Measurements from ENCODE around the gene MICAL3.
"Not testable (repeated sequence)": the region's sequence is repeated elsewhere in the genome, so short reads cannot be mapped to it uniquely, and the experiment has no call there.

Gene MICAL3

GRCh38 chr22:18029686-18030267 is 5.4 kb upstream of the MICAL3 start:
- DNase-seq (ENCODE audit: low spot score) = no peak

- DNase-seq (ENCODE audit: low spot score) = no peak
Measured at GRCh38 chr22:18028817-18029527, 4.6 kb upstream of the MICAL3 start.

- DNase-seq (ENCODE audit: low spot score) = not testable (repeated sequence)
Measured at GRCh38 chr22:18025898-18026297, 1.5 kb upstream of the MICAL3 start.

GRCh38 chr22:18024956-18025720 is 777 bp upstream of the MICAL3 start:
- no peak for DNase-seq (ENCODE audit: low spot score)

- DNase-seq (ENCODE audit: low spot score) = peak; percentile 26
Measured at GRCh38 chr22:18023509-18024275, 669 bp downstream of the MICAL3 start.

GRCh38 chr22:18022876-18023275 is 1.5 kb downstream of the MICAL3 start:
- DNase-seq (ENCODE audit: low spot score) = no peak

- no peak for DNase-seq (ENCODE audit: low spot score)
Measured at GRCh38 chr22:18021431-18021830, 2.9 kb downstream of the MICAL3 start.

GRCh38 chr22:18020743-18021142 is 3.6 kb downstream of the MICAL3 start:
- not testable (repeated sequence) for DNase-seq (ENCODE audit: low spot score)

GRCh38 chr22:18013947-18014346 is 10.4 kb downstream of the MICAL3 start:
- no peak for DNase-seq (ENCODE audit: low spot score)

GRCh38 chr22:18013436-18013835 is 10.9 kb downstream of the MICAL3 start:
- no peak for DNase-seq (ENCODE audit: low spot score)

- no peak for DNase-seq (ENCODE audit: low spot score)
Measured at GRCh38 chr22:18012531-18012930, 11.8 kb downstream of the MICAL3 start.

- no peak for DNase-seq (ENCODE audit: low spot score)
Measured at GRCh38 chr22:18010266-18010665, 14.1 kb downstream of the MICAL3 start.

- no peak for DNase-seq (ENCODE audit: low spot score)
Measured at GRCh38 chr22:18008136-18008535, 16.2 kb downstream of the MICAL3 start.

- no peak for DNase-seq (ENCODE audit: low spot score)
Measured at GRCh38 chr22:18005201-18005926, 19.0 kb downstream of the MICAL3 start.

- DNase-seq (ENCODE audit: low spot score) = not testable (repeated sequence)
Measured at GRCh38 chr22:18001894-18002315, 22.5 kb downstream of the MICAL3 start.

GRCh38 chr22:18001040-18001893 is 23.1 kb downstream of the MICAL3 start:
- DNase-seq (ENCODE audit: low spot score) = peak; percentile 96

- DNase-seq (ENCODE audit: low spot score) = peak; percentile 12
Measured at GRCh38 chr22:18000441-18001039, 23.8 kb downstream of the MICAL3 start.

GRCh38 chr22:17999851-18000250 is 24.5 kb downstream of the MICAL3 start:
- DNase-seq (ENCODE audit: low spot score) = no peak

- no peak for DNase-seq (ENCODE audit: low spot score)
Measured at GRCh38 chr22:17998913-17999312, 25.4 kb downstream of the MICAL3 start.

GRCh38 chr22:17997456-17997855 is 26.9 kb downstream of the MICAL3 start:
- DNase-seq (ENCODE audit: low spot score) = no peak

Data from hematopoietic multipotent progenitor cell treated with erythropoietin and hydrocortisone succinate and interleukin-3 and kit ligand, for 15 days (in vitro differentiated cells).